Naive B cell (primary cell): ENCODE results near the gene TMEM150B. TPM values are rescaled to one million over a fixed set of nuclear protein-coding genes. Genes with fewer than 3 reads are reported as not detected.
A peak's percentile ranks its signal among the peaks of the same experiment; 100 is the strongest.

Source experiments
- ATAC-seq, 2 donors: fragments of 150-1000 bp; cut with Tn5 transposase; 2 replicates each; pipeline ENCODE4 v1.10.0; 2021; ENCODE audit warnings: low read depth in 2 of 2, mild to moderate bottlenecking in 2 of 2, moderate library complexity in 2 of 2
- DNase-seq: peaks from one replicate; pipeline ENCODE4 v3.0.0; 2022
- H3K27ac Mint-ChIP-seq, 6 donors: one replicate each; pipeline ENCODE4 v1.8.0; 2020 to 2022; ENCODE audit warnings: mild to moderate bottlenecking in 6 of 6, mixed read lengths in 6 of 6, moderate library complexity in 5 of 6, inconsistent platforms in 2 of 6
- H3K27me3 Mint-ChIP-seq, 3 donors: one replicate each; pipeline ENCODE4 v1.8.0; 2021 to 2022; ENCODE audit warnings: mixed read lengths in 3 of 3, mild to moderate bottlenecking in 1 of 3
- H3K36me3 Mint-ChIP-seq, 2 donors: one replicate each; pipeline ENCODE4 v1.8.0; 2020 to 2022; ENCODE audit warnings: mixed read lengths in 2 of 2, inconsistent platforms in 1 of 2, mild to moderate bottlenecking in 1 of 2
- H3K4me1 Mint-ChIP-seq, 3 donors: one replicate each; pipeline ENCODE4 v1.8.0; 2020 to 2022; ENCODE audit warnings: mixed read lengths in 3 of 3, inconsistent platforms in 1 of 3, mild to moderate bottlenecking in 1 of 3, moderate library complexity in 1 of 3
- H3K4me3 Mint-ChIP-seq, 8 donors: one replicate each; pipeline ENCODE4 v1.8.0; 2020 to 2022; ENCODE audit warnings: mild to moderate bottlenecking in 8 of 8, mixed read lengths in 8 of 8, moderate library complexity in 8 of 8, inconsistent platforms in 2 of 8
- H3K9me3 Mint-ChIP-seq, 7 donors: one replicate each; pipeline ENCODE4 v1.8.0; 2020 to 2022; ENCODE audit warnings: mixed read lengths in 7 of 7, mild to moderate bottlenecking in 5 of 7, inconsistent platforms in 2 of 7, moderate library complexity in 1 of 7
- polyA plus RNA-seq, 6 donors: library from polyadenylated mRNA; unstranded; fragments of 300-500 nt; fragmentation: Illumina TruSeq; gene quantifications; one replicate each; pipeline ENCODE4 v1.2.3, GENCODE V29; 2021; ENCODE audit warnings: low read depth in 6 of 6

The TMEM150B gene
- polyA plus RNA-seq, 6 donors from 2014 or later = not detected

DNA sequence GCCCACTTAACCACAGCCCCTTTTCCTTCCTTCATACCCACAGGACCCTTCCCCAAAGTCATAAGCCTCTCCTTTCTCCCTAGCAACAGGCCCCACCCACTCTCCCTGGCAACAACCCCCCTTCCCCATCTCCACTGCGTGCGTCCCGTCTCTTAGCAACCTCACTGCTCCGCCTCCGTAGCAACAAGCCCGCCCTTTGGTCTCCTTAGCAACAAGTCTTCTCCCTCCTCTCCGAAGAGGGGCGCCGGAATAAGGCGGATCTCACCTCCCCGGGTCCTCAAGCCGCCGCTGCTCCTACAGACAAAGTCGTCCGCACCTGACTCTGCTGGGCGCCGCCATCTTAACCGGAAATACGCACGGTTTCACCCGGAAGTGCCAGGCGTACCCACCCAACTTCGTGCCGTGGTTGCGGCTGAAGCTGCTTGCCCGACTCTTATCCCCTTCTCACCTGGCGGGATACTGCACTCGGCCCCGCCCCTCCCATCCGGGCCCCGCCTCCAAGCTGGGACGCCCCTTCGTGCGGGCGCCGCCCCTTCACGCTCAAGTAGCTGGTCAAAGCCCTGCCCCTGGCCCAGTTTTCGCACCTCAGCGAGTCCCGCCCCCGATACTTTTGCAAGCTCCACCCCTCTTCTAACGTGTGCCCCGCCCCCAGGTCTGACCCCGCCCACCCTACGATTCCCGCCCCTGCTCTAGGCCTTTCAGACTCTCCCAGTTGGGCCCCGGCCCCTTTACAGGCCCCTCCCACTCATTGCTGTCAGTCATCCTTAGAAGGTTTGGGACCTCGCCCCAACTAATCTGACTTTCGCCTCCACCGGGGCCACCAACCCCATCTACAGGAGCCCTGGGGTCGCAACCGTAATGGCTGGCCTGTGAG lies 45.1 kb downstream of the TMEM150B start, which contains the start of gene HSPBP1:
HSPBP1 (minus strand) TSS at position 341 of the 874 bp plus-strand sequence. CDS start 502 bp downstream, outside the sequence.
- peak; percentile 75 to 76 for ATAC-seq
- peak within 1 kb of the TSS; percentile 89 to 100 (median 98) for H3K4me3 Mint-ChIP-seq
- peaks cover 5 to 10% (median 7%) of the 10 kb centered on the region in 3 donors for H3K27me3 Mint-ChIP-seq
- no peaks in the 10 kb centered on the region for H3K36me3 Mint-ChIP-seq
- H3K9me3 Mint-ChIP-seq = no peaks in the 10 kb centered on the region
- peaks cover 50 to 74% (median 62%) of the 10 kb centered on the region in 3 donors for H3K4me1 Mint-ChIP-seq
- DNase-seq = peak; percentile 95
- peak within 1 kb of the TSS; percentile 98 to 100 (median 100) for H3K27ac Mint-ChIP-seq

DNA sequence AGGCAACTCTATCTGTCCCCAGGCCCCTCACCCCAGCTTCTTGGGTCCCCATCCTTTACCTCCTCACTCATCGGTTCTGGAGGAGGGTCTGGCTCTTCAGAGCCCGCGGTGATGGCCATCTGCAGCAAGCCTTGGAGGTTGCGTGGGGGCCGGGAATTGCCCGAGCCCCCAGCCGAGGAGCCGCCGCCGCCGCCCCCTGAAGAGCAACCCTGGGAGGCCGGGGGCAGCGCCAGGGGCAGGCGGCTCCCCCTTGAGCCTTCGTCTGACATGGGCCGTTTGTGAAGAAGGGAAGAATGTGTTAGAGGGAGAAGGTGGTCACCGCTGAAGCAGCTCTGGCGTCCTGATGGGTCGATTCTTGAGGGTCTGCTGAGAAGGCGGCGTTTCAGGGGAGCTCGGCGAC lies 45.8 kb downstream of the TMEM150B start:
- no peaks in the 10 kb centered on the region for H3K9me3 Mint-ChIP-seq
- H3K36me3 Mint-ChIP-seq = no peaks in the 10 kb centered on the region
- peaks cover 50 to 78% (median 65%) of the 10 kb centered on the region in 3 donors for H3K4me1 Mint-ChIP-seq
- no peak for DNase-seq
- peak overlapping the region; percentile 89 to 100 (median 98) for H3K4me3 Mint-ChIP-seq
- peaks cover 5 to 10% (median 7%) of the 10 kb centered on the region in 3 donors for H3K27me3 Mint-ChIP-seq
- ATAC-seq = no peak
- peak overlapping the region; percentile 98 to 100 (median 100) for H3K27ac Mint-ChIP-seq

DNA sequence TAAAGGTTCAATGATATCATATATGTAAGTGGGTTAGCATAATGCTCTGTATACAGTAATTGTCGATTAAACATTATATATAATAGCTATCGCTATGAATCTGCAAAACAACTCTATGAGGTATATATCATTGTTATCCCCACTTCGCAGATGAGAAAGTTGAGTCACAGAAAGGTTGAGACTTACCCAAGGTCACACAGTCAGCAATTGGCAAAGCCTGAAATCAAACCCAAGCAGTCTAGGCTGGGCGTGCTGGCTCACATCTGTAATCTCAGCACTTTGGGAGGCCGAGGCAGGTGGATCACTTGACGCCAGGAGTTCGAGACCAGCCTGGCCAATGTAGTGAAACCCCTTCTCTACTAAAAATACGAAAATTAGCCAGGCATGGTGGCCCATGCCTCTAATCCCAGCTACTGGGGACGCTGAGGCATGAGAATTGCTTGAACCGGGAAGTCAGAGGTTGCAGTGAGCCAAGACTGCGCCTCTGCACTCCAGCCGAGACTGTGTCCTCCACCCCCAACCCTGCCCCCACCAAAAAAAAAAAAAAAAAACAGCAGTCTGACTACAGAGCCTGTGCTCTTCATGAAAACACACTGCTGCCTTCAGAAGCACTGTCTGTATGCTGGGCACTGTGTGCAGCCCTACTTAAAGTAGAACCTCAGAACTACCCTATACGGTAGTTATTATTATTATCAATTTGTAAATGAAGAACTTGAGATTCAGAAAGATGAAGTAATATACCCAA lies 46.6 kb downstream of the TMEM150B start:
- peak overlapping the region; percentile 71 to 100 (median 94) for H3K27ac Mint-ChIP-seq
- ATAC-seq (no peak), DNase-seq (no peak)
- peaks cover 4 to 6% (median 5%) of the 10 kb centered on the region in 3 donors for H3K27me3 Mint-ChIP-seq
- H3K4me1 Mint-ChIP-seq = peaks cover 50 to 77% (median 62%) of the 10 kb centered on the region in 3 donors
- peaks cover 0 to 2% of the 10 kb centered on the region in 2 donors for H3K36me3 Mint-ChIP-seq
- peak overlapping the region; percentile 42 to 100 (median 92) for H3K4me3 Mint-ChIP-seq
- no peaks in the 10 kb centered on the region for H3K9me3 Mint-ChIP-seq

DNA sequence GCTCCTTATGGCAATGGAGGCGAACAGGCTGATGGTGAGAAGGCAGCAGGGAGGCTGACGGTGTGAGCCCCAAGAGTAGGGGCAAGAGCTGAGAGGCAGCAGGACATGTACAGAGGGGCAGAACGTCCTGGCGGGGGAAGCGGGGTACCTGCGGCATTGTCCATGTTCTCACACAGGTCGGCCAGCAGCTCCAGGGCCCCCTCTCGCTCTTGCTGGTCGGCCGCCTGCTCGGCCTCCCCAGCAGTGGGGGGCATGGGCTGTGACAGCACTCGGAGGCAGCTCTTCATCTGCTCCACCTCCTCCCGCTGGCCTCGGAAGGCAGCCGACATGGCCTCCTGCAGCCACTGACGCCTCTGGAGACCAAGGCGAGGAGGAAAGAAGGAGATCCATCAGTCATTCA lies 47.6 kb downstream of the TMEM150B start:
- Mint-ChIP-seq H3K27me3 (peaks cover 0 to 5% (median 0%) of the 10 kb centered on the region in 3 donors), H3K36me3 (peaks cover 0 to 7% of the 10 kb centered on the region in 2 donors), H3K4me1 (peaks cover 43 to 71% (median 54%) of the 10 kb centered on the region in 3 donors), H3K27ac (peak overlapping the region in 4 of 6 donors; percentile 42 to 99 (median 91)), H3K9me3 (no peaks in the 10 kb centered on the region), H3K4me3 (peak overlapping the region in 7 of 8 donors; percentile 10 to 100 (median 74))
- DNase-seq = no peak
- ATAC-seq = no peak

DNA sequence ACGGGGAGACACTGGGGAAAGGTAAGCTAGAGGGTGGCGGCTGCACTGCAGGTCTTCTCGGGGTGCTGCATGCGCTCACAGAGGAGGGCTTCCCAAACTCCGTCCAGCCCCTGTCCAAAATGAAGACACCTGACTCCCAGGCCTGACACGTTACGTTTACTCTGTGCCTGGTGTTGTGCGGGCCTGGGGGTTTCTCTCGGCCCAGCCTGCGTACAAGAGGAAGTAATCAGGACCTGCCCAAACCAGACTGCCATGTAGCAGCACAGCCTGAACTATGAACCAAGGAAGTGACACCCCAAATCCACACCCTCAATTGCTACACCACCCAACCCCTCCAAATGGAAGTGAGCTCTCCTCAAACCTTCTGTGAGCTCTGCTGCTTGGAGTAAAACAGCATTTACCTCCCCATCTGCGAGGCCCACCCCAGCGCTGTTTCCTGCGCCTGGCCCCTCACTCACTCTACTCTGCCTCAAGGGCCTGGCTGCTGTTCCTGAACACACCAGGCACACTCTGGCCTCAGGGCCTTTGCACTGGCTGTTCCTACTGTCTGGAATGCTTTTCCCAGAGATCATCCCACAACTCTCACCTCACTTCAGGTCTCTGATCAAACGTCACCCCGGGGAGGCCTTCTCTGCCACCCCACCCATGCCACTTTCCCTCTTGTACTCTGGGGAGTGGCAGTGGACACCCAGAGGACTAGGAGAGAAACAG lies 48.3 kb downstream of the TMEM150B start:
- Mint-ChIP-seq H3K4me1 (peaks cover 45 to 71% (median 54%) of the 10 kb centered on the region in 3 donors), H3K36me3 (peaks cover 5 to 13% of the 10 kb centered on the region in 2 donors), H3K4me3 (peak overlapping the region; percentile 64 to 88 (median 80)), H3K27ac (peak overlapping the region; percentile 96 to 99 (median 97)), H3K27me3 (peaks cover 0 to 5% (median 0%) of the 10 kb centered on the region in 3 donors), H3K9me3 (no peaks in the 10 kb centered on the region)
- ATAC-seq (peak; percentile 15 to 22), DNase-seq (peak; percentile 46)

DNA sequence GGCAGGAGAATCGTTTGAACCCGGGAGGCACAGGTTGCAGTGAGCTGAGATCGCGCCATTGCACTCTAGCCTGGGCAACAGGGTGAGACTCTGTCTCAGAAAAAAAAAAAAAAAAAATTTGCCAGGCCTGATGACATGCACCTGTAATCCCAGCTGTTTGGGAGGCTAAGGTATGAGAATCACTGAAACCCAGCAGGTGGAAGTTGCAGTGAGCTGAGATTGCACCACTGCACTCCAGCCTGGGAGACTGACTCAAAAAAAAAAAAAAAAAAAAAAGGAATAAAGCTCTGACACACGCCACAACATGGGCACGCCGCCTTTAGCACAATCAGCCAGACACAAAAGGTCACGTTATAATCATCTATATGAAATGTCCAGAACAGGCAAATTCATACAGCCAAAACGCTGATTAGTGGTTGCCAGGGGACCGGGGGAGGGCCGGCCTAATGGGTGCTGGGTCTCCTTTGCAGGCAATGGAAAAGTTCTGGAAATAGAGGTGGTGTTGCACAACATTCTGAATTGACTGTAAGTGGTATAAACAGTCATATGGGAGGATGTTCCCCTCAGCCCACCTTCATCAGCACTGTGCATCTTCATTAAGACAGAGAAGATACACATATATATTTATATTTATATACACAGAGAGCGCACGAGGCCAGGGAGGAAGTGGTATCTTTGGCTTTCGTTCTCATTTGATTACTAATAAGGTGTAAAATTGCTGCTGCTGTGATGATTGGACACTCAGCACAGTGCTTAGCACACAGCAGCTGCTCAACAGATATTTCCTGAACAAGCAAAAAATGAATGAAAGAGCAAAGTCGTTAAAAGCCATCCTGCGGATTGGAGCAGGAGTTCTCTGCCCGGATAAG lies 49.1 kb downstream of the TMEM150B start:
- peaks cover 6 to 16% of the 10 kb centered on the region in 2 donors for H3K36me3 Mint-ChIP-seq
- H3K27ac Mint-ChIP-seq = peak overlapping the region; percentile 96 to 99 (median 97)
- peaks cover 0 to 4% (median 0%) of the 10 kb centered on the region in 3 donors for H3K27me3 Mint-ChIP-seq
- H3K9me3 Mint-ChIP-seq = no peaks in the 10 kb centered on the region
- H3K4me3 Mint-ChIP-seq = peak overlapping the region; percentile 64 to 88 (median 80)
- peaks cover 44 to 64% (median 47%) of the 10 kb centered on the region in 3 donors for H3K4me1 Mint-ChIP-seq
- ATAC-seq (peak; percentile 40 to 45), DNase-seq (peak; percentile 61)

DNA sequence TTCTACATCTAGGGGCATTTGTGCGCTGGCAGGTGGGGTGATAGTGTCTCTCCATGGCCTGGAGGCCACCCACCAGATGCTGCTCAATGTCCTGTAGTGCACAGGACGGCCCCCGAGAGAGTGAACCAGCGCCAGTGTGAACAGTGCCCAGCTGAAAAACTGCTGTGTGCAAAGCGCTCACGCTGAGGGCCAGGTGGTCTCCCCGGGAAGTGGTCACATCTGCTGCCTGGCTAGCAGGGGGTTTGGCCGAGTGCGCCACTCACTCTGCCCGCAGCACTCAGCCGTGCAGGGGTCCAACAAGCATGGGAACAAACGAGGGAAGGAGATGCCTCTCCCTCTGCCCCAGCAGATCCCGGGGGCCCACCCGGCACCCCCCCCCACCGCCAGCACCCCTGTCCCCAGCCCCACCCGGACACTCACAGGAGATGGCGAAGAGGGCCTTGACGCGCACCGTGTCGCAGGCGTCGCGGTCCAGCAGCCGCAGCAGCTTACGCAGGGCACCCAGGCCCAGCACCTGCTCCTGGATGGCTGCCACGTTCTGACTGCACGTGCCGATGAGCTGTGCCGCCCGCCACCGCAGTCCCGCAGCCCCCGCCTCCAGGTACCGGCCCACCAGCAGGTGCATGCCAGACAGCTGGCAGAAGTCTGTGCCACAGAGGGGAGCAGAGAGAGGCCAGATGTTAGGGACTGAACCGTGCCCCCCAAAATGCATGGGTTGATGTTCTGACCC lies 51.0 kb downstream of the TMEM150B start:
- H3K27me3 Mint-ChIP-seq = no peaks in the 10 kb centered on the region
- H3K27ac Mint-ChIP-seq = peak overlapping the region in 1 of 6 donors; percentile 16
- H3K9me3 Mint-ChIP-seq = no peaks in the 10 kb centered on the region
- H3K4me1 Mint-ChIP-seq = peaks cover 32 to 48% (median 39%) of the 10 kb centered on the region in 3 donors
- ATAC-seq = no peak
- H3K36me3 Mint-ChIP-seq = peaks cover 12 to 25% of the 10 kb centered on the region in 2 donors
- H3K4me3 Mint-ChIP-seq = no peak overlapping the region
- no peak for DNase-seq

DNA sequence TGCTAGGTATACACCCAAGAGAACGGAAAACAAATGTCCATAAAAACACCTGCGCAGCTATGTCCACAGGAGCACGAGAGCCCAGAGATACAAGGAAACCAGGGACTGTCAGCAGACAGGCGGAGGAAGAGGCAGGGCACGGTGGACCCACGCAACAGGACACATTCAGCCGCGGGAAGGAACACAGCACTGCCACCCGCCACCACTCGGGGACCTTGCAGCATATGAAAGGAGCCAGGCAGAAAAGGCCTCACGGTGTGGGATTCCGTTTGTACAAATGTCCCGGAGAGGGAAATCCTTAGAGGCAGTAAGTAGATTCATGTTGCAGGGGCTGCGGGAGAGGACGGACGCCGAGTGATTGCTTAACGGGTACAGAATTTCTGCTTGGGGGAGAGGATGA lies 53.0 kb downstream of the TMEM150B start:
- peaks cover 21 to 33% (median 30%) of the 10 kb centered on the region in 3 donors for H3K4me1 Mint-ChIP-seq
- H3K36me3 Mint-ChIP-seq = peaks cover 14 to 25% of the 10 kb centered on the region in 2 donors
- no peaks in the 10 kb centered on the region for H3K9me3 Mint-ChIP-seq
- DNase-seq = no peak
- no peak for ATAC-seq
- H3K27ac Mint-ChIP-seq = peak overlapping the region in 1 of 6 donors; percentile 84
- H3K27me3 Mint-ChIP-seq = no peaks in the 10 kb centered on the region
- peak overlapping the region in 1 of 8 donors; percentile 60 for H3K4me3 Mint-ChIP-seq

DNA sequence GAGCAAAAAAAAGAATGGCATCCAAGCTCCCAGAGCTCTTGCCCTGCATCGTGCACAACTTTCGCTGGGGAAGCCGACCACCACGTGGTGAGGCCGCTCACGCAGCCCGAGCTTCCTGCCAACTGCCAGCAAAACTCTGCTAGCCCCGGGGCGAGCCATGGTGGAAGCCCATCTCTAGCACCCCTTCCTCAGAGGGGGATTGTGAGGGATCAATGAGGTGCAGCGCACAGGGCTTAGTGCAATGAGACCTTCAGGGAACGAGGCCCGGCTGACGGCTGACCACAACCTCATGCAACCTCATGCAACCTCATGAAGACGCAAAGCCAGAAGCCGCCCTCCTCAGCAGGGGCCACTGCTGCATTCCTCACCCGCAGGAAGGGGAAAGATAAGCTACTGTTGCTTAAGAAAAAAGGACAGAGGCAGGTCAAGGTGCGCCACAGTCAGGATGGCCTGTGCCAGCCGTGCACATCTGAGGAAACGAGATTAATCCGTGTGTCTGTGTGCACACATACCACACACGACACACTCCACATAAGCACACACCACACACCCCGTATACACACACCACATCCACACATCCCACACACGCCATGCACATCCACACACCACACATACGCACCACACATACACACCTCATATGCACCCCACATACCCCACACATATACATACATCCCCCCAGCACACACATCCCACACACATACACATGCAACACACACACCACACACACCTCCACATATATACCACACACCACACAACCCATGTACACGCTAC lies 54.8 kb downstream of the TMEM150B start:
- ATAC-seq = no peak
- peaks cover 0 to 5% (median 2%) of the 10 kb centered on the region in 7 donors for H3K9me3 Mint-ChIP-seq
- H3K27me3 Mint-ChIP-seq = no peaks in the 10 kb centered on the region
- H3K36me3 Mint-ChIP-seq = peaks cover 20 to 34% of the 10 kb centered on the region in 2 donors
- no peak overlapping the region for H3K4me3 Mint-ChIP-seq
- peaks cover 14 to 27% (median 18%) of the 10 kb centered on the region in 3 donors for H3K4me1 Mint-ChIP-seq
- DNase-seq = no peak
- H3K27ac Mint-ChIP-seq = no peak overlapping the region

DNA sequence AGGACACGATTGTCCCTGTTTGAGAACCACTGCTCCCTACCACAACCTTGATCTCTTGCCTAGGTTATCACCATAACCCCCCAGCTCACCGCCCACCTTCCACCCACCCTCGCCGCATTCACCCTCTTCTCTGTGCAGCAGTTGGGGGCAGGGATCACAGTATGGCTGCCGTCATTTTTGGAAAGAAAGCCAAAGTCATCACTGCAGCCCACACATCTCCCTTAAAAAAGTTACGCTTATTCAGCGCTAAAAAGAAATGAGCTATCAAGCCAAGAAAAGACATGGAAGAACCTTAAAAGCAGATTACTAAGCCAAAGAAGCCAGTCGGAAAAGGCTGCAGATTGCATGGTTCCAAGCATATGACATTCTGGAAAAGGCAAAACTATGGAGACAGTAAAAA lies 55.8 kb downstream of the TMEM150B start:
- no peak for DNase-seq
- Mint-ChIP-seq H3K4me3 (no peak overlapping the region), H3K27ac (no peak overlapping the region), H3K9me3 (peaks cover 0 to 5% (median 2%) of the 10 kb centered on the region in 7 donors), H3K27me3 (no peaks in the 10 kb centered on the region), H3K4me1 (peaks cover 8 to 27% (median 8%) of the 10 kb centered on the region in 3 donors), H3K36me3 (peaks cover 20 to 34% of the 10 kb centered on the region in 2 donors)
- ATAC-seq = no peak

DNA sequence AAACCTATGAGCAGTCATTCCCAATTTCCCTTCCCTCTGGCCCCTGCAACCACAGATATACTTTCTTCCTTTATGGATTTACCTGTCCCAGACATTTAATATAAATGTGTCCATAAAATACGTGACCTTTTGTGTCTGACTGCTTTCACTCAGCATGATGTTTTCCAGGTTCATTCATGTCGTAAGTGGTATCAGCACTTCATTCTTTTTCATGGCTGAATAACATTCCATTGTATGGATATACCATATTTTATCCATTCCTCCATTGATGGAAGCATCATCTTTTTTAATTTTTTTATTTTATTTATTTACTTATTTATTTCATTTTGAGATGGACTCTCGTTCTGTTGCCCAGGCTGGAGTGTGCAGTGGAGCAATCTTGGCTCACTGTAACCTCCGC lies 58.3 kb downstream of the TMEM150B start:
- Mint-ChIP-seq H3K4me3 (no peak overlapping the region), H3K27ac (peak overlapping the region in 1 of 6 donors; percentile 5), H3K36me3 (peaks cover 15 to 27% of the 10 kb centered on the region in 2 donors), H3K4me1 (peaks cover 8 to 23% (median 8%) of the 10 kb centered on the region in 3 donors), H3K27me3 (no peaks in the 10 kb centered on the region), H3K9me3 (peaks cover 0 to 5% (median 2%) of the 10 kb centered on the region in 7 donors)
- ATAC-seq (no peak), DNase-seq (no peak)
